Measurements from ENCODE around the gene RILPL1. TPM values are rescaled to one million over a fixed set of nuclear protein-coding genes. Genes with fewer than 3 reads are reported as not detected.

RILPL1 gene
- total and polyA plus RNA-seq, 9 of the 15 experiments (the other 6 are each of a cell fraction or from before 2014, with no cell fraction given): 0.25 to 10.6 (median 8.6) TPM

GRCh38 chr12:123532808-123533649 lies 490 bp downstream of the RILPL1 start (continued):
- no peak for TF ChIP-seq CTCFL (IDR thresholded peaks at IDR 0.05; ENCODE audit: borderline replicate concordance, insufficient read depth, low read depth, low read length, poor library complexity, severe bottlenecking)
- no peak for TF ChIP-seq ZNF778 (CRISPR knock-in tag; IDR thresholded peaks at IDR 0.05)
- TF ChIP-seq TSC22D4 (tag; IDR thresholded peaks at IDR 0.05): no peak
- TF ChIP-seq ESRRA (IDR thresholded peaks at IDR 0.05; ENCODE audit: borderline replicate concordance, low read depth): peak; percentile 76; the same call in 1 of the 2 replicates
- TF ChIP-seq ZBTB49 (CRISPR knock-in tag; IDR thresholded peaks at IDR 0.05; ENCODE audit: borderline replicate concordance): no peak
- no peak for TF ChIP-seq HES1 (IDR thresholded peaks at IDR 0.05; ENCODE audit: low read depth)
- no peak for TF ChIP-seq GATAD2B (IDR thresholded peaks at IDR 0.05; ENCODE audit: borderline replicate concordance)
- no peak for TF ChIP-seq ZKSCAN3 (CRISPR knock-in tag; IDR thresholded peaks at IDR 0.05)
- TF ChIP-seq ZNF3 (CRISPR knock-in tag; IDR thresholded peaks at IDR 0.05): no peak
- no peak for TF ChIP-seq PML (IDR thresholded peaks at IDR 0.05; ENCODE audit: low read length)
- TF ChIP-seq RBM15 (IDR thresholded peaks at IDR 0.05; ENCODE audit: insufficient read depth, low read length): no peak
- no peak for TF ChIP-seq ZNF280A (IDR thresholded peaks at IDR 0.05; ENCODE audit: low read depth, partially characterized antibody)
- no peak for TF ChIP-seq KHSRP (IDR thresholded peaks at IDR 0.05)
- no peak for TF ChIP-seq NCOA4 (IDR thresholded peaks at IDR 0.05; ENCODE audit: partially characterized antibody)
- TF ChIP-seq SRSF9 (IDR thresholded peaks at IDR 0.05; ENCODE audit: borderline replicate concordance, low read depth, low read length): no peak
- TF ChIP-seq ZNF311 (CRISPR knock-in tag; IDR thresholded peaks at IDR 0.05): no peak
- no peak for TF ChIP-seq PTTG1 (tag; IDR thresholded peaks at IDR 0.05; ENCODE audit: low read depth)
- TF ChIP-seq HMBOX1 (IDR thresholded peaks at IDR 0.05): no peak
- peak; percentile 25; the same call in 1 of the 2 replicates for TF ChIP-seq STAT5A (IDR thresholded peaks at IDR 0.05; ENCODE audit: borderline replicate concordance, low read length)
- peak; percentile 48; the same call in 1 of the 2 replicates for TF ChIP-seq EGR1 (conservative IDR thresholded peaks at IDR 0.05)
- no peak for TF ChIP-seq ZNF134 (CRISPR knock-in tag; conservative IDR thresholded peaks at IDR 0.05)

Data from K562 (cell line).